ENCODE results near the gene GSTM2.

Gene GSTM2

GRCh38 chr1:109630081-109630897, 37.6 kb upstream of the GSTM2 start:
- DNase-seq: no peak

DNA sequence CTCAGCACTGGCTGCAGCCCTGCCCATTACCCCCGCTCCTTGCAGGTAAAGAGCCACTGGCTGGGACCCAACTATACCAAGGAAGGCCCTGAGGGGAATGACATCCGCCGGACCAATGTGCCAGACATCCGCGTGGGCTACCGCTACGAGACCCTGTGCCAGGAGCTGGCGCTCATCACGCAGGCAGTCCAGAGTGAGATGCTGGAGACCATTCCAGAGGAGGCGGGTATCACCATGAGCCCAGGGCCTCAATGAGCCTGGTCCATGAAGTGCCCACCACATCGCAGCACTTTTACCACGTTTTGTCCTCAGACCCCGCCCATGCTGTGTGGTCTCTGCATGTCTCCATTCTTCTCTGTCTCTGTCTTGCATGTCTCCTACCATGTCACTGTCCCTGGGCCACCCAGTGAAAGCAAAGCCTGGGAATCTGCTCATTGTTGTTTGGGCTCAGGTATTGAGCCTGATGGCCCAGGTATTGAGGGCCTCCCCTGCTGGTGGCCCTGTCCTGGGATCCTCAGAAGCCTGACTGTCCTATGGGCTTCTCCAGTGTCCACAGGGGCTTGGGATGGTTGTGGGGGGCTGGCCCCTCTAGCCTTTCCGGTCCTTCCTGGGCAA, 36.9 kb upstream of the GSTM2 start:
- no peak for DNase-seq

DNA sequence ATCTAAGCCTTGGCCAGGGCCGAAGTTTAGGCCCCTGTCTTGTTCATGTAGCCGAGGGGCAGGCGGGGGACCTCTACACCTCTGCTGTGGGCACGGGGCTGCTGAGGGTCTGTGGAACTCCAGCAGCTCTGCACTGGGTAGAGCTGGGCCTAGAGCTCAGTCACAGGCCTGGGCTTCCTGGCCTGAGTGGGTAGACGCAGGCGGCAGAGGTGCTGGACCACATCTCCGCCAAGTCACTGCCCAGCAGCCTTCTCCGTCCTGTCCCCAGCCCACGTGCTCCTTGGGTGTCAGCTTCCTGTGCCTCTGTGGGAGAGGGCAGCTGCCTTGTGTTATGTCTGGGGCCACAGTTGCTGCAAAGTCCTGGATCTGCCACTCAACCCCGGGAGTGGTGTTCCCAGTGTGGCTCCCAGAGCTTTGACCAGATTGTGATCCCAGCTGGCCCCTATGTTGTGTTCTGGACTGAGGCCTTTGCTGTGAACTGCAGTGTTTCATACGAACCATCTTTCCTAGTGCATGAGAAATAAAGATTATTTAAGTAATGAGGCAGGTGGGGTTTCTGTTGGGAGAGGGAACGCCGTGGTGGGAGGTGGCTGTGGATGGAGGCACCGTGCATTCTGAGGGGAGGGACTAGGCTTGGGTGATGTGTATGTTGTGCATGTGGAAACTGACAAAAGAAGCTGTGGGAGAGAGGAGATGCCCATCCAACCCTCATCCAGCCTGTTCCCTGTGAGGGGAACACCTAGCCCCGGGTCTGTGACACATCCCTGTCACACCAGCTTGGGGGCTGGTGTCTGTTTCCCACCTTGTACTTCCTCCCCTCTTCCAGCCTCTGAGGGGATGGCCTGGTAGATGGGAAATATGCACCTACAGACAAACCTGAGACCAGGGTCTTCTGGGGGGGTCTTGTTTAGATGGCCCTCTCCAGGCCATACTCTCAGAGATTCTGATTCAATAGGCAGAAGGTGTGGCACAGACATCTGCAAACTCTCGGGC, 36.0 kb upstream of the GSTM2 start:
- DNase-seq: no peak

- DNase-seq: peak; percentile 90
Observed at GRCh38 chr1:109632671-109633346, 35.0 kb upstream of the GSTM2 start.

- no peak for DNase-seq
Observed at GRCh38 chr1:109634292-109634691, 33.6 kb upstream of the GSTM2 start.

DNA sequence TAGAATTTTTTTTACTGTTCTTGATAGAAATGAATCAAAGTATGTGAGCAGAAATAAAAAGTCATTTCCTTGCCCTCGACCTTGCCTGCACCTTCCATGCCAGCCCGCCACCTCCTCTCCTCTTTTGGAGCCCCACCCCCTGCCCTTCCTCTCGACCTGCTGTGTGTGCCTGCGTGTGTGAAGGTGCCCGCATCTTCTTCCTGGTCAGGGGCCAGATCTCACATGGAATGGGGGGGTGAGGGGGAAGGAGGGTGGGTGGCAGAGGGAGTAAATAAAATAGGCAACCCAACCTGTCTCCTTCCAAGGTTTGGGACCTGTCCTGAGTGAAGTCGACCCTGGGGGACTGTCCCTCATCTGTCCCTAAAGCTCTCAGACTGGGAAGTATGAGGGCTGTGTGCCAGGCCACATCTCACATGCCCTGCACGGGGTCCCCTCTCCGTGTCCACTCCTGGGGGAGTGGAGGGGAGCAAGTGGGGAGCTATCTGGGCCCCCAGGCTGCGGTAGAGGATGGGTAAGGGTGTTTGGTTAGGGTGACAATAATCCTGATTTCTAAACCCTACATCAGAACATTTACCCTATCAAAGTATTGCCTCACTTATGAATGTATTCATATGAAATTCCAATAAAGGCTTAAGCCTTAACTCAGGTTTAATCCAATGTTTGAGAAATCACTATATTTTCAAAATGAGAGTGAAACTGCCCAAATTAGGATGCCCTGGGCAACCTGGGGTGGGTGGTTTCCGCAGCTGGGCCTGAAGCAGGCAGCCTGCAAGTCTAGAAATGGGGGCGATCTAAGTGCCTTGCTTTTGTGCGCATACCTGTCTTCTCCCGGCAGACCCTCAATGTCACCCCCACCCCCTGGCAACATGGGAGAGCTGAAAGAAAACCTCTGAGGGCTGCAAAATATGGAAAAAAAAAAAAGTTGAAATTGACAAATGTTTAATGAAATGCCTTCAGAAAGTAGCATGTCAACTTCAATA, 32.8 kb upstream of the GSTM2 start:
- DNase-seq: no peak

GRCh38 chr1:109635862-109636200, 32.0 kb upstream of the GSTM2 start:
- DNase-seq: no peak

DNA sequence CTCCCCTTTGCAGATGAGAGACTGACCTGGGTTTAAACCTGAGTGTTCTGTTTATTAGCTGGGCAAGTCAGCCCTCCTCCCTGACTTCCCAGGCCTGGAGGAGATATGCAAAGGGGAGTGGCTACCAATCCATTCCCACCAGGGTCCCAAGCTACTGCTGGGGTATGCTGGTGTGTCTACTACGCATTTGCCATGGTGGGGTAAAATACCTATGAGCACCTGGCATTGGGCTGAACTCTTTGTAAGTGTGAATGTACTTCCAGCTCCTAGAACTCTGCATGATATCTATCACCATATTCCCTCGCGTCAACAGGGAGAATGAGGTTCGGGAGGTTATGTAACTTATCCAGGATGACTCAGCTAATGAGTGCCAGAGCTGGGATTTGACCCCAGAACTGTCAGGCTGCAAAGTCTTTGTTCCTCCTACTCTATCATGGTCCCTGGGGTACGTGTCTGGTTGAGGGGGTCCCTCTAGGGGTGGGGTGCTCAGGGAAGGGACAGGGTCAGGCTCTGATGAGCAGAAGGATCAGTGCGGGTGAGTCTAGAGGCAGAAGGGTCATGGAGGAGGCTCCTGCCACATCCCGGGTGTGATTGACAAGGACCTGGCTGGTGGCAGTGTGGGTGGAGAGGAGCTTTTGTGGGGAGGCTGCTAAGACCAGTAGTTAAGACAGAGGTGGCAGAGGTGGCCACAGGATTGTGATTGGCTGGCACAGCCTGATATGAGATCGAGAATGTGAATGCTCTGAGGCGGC, 31.5 kb upstream of the GSTM2 start:
- DNase-seq: no peak

- no peak for DNase-seq
Observed at GRCh38 chr1:109637446-109637845, 30.4 kb upstream of the GSTM2 start.

DNA sequence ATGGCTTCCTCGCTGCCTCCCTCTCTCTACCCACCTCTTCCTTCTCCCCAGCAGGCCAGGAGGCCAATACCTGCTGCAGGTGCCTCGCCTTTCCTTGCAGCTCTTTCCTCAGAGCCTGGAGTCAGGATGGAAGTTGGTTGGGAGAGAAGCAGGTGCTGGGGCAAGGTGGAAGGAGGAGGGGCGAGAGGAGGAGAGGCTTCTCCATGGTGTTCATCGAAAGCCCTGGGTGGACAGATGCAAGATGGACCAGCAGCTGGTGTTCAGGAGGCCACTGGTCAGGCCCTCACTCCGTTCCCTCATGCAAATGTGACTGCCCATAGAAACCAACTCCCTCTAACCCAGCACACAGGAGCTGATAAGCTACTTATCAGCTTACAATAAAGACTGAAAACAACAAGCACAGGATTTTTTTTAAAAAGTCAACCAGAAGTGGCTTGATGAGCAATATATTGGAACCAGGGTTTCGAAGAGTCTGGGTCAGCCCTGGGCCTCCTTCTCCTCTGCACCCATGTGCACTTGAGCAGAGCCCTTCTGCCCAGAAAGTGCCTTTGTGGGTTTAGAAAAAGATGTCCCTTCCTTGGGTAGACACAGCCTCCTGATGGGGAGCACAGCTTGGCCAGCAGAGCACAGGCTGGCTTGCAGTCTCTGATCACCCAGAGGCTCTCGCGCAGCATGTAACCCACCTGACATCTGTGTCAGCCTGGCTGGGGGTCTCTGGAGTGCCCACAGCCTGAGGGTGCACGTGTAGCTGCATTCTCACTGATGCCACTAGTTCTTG, 28.6 kb upstream of the GSTM2 start:
- DNase-seq: peak; percentile 23

- peak; percentile 15 for DNase-seq
Observed at GRCh38 chr1:109639841-109640184, 28.0 kb upstream of the GSTM2 start.

DNA sequence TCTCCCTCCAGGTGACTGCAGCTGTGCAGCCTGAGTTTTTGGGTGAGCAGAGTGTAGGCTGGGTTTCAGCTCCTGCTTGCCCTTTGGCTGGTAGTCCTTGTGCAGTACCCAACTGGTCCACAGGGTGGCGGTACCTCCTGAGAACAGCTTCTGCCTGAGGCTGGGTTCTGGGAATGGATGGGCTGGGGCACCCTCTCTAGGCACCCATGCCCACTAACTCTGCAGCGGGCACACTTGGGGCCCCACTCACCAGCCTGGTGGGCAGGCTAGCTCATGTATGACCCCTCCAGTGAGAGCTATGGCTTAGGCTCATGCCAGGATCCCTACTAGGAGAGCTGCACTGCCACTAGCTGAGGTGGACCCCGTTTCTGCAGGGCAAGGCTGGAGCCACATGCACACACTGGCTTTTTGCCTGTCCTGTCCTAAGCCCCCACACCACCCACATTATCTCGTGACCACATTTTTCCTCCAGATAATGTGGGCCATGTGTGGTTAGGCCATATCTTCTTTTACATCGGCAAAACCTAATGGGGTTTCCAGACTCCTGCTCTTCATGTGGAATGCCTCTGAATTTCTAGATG, 27.5 kb upstream of the GSTM2 start:
- DNase-seq: peak; percentile 89

DNA sequence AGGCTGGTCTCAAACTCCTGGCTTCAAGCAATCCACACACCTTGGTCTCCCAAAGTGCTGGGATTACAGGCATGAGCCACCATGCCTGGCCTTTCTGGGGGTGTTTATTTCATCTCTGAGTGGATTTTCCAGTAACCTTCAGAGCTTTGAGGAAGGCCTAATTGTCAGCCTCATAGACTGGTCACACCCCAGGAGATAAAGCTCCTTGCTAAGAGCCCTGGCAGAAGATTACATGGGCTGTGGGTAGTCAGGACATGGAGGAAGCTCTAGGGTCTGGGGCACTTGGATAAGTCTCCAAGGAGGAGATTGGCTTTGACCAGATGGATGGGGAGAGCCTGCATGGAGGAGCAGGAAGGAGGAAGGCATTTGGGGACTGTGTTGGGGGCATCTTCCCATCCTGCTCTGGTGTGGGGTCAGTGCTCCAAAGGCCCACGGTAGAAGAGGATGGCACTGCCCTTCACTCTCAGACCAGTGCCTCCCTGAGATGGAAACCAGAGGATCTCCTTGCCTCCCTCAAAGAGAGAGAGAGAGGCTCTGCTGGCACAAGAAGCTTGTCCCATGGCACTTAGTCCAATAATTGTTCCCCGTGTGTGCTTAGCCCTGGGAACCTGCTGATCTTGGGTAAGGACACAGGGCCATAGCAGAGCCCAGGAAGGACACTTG, 26.6 kb upstream of the GSTM2 start:
- DNase-seq: no peak

DNA sequence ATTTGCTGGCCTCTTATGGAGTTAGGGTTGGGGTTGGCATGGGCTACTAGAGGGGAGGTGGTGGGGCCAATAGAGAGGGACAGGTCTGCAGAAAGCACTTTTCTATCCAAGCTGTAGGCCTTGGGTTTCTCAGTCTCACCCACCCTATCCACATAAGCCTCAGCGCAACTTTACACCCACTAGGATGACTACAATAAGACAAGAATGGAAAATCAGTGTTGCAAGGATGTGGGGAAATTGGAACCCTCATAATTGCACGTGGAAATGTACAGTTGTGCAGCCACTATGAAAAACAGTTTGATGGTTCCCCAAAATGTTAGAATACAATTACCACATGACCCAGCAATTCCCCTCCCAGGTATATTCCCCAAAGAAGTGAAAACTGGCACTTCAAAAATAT, 26.0 kb upstream of the GSTM2 start:
- no peak for DNase-seq

GRCh38 chr1:109642626-109643025, 25.2 kb upstream of the GSTM2 start:
- no peak for DNase-seq

GRCh38 chr1:109643385-109644230, 24.2 kb upstream of the GSTM2 start:
- peak; percentile 88 for DNase-seq

GRCh38 chr1:109644670-109645069, 23.2 kb upstream of the GSTM2 start:
- DNase-seq: no peak

GRCh38 chr1:109649491-109649914, 18.4 kb upstream of the GSTM2 start:
- no peak for DNase-seq

Data from eye (tissue), 1 donor.